AG09309 (cell line): ENCODE results near the gene CDRT4.

Experiments used
- DNase-seq: peaks from one replicate; pipeline ENCODE4 v3.0.0-alpha.2; 2010; ENCODE audit warnings: low read depth
- H3K4me3 ChIP-seq: 2 replicates; pipeline ENCODE4 v1.5.1; 2011; ENCODE audit warnings: mild to moderate bottlenecking, low read depth, low read length, moderate library complexity; ENCODE audit not compliant: control insufficient read depth
- TF ChIP-seq, protein P1 (sequence below): IDR thresholded peaks from 2 replicates; pipeline ENCODE4 v1.5.1; 2011; ENCODE audit warnings: mild to moderate bottlenecking, low read depth, low read length, inconsistent platforms; ENCODE audit not compliant: insufficient read depth, control insufficient read depth; ENCODE audit errors: missing control alignments

Gene CDRT4

DNA sequence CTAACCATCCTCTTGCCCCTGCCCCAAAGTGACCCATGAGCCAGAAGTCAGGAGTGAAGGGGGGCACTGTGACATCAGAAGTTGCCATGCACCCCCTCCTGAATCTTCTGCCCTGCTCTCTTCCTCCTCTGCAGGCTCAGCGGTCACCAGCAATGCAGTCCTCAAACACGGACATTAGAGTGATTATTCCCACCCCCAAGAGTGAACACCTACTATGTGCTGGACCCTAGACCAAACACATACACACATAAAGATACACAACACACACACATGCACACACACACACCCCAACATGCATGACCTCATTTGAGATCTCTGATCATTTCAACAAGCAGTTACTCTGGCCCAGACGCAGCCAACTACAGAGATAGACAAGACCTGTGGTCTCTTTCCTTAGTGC lies at the start of gene CDRT4:
CDRT4 (minus strand) TSS at position 30 of the 400 bp plus-strand sequence. CDS start 27,383 bp downstream, outside the sequence.
- no peak for DNase-seq
- no peak within 1 kb of the TSS for H3K4me3 ChIP-seq
- TF ChIP-seq, protein P1, sequence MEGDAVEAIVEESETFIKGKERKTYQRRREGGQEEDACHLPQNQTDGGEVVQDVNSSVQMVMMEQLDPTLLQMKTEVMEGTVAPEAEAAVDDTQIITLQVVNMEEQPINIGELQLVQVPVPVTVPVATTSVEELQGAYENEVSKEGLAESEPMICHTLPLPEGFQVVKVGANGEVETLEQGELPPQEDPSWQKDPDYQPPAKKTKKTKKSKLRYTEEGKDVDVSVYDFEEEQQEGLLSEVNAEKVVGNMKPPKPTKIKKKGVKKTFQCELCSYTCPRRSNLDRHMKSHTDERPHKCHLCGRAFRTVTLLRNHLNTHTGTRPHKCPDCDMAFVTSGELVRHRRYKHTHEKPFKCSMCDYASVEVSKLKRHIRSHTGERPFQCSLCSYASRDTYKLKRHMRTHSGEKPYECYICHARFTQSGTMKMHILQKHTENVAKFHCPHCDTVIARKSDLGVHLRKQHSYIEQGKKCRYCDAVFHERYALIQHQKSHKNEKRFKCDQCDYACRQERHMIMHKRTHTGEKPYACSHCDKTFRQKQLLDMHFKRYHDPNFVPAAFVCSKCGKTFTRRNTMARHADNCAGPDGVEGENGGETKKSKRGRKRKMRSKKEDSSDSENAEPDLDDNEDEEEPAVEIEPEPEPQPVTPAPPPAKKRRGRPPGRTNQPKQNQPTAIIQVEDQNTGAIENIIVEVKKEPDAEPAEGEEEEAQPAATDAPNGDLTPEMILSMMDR, result no peak

- H3K4me3 ChIP-seq, result no peak overlapping the region
- TF ChIP-seq, protein P1, result no peak
- no peak for DNase-seq
Observed at GRCh38 chr17:15516150-15516549, 48.7 kb upstream of the CDRT4 start.

- TF ChIP-seq, protein P1, result no peak
- no peak for DNase-seq
- no peak overlapping the region for H3K4me3 ChIP-seq
Observed at GRCh38 chr17:15514469-15514868, 47.0 kb upstream of the CDRT4 start.

GRCh38 chr17:15513856-15514459 lies 46.5 kb upstream of the CDRT4 start:
- H3K4me3 ChIP-seq, result no peak overlapping the region
- TF ChIP-seq, protein P1, result no peak
- no peak for DNase-seq

DNA sequence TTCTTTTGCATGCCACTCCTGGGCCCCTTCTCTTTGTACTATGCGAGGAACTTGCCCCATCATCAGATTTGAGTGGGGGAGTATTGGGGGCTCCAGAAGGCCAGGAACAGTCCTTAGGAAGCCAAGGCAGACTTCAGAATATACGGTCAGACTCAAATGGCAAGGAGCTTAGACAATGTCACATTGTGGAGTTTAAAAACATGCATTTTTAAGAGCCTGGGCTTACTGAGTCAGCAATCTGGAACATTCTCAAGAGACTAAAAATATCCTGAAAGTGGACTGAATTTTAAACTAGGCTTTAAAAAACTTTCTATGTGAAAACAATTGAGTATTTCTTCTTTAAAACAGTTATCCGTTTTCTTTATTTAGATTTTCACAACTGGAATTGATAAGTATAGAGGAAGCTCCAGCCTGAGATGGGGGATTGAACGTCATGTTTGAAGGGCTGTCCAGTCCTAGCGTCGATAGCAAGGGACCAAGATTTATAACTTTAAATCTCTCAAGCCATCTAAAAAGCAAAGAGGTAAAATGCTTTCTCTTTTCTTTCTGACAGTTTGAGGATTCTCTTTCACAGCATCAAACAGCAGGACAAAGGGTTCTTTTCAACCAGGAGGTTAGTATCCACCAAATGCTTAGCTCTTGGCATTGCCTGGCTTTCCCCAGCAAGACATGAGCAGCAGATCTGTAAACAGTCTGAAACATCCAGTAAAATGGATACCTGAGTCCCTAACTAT lies 45.8 kb upstream of the CDRT4 start:
- no peak overlapping the region for H3K4me3 ChIP-seq
- TF ChIP-seq, protein P1, result no peak
- no peak for DNase-seq

- TF ChIP-seq, protein P1, result no peak
- DNase-seq, result no peak
- H3K4me3 ChIP-seq, result no peak overlapping the region
Observed at GRCh38 chr17:15512071-15512709, 44.8 kb upstream of the CDRT4 start.
